GM18517 (cell line): ENCODE data around the gene OPA3.

Experiments
- ATAC-seq: cut with Tn5 transposase; IDR thresholded peaks from one replicate; pipeline ENCODE4 v1.9.1; 2021; ENCODE audit warnings: mild to moderate bottlenecking, moderate library complexity; ENCODE audit not compliant: unreplicated experiment

Gene OPA3

GRCh38 chr19:45505996-45506245 lies 78.7 kb downstream of the OPA3 start:
- ATAC-seq, result no peak

- no peak for ATAC-seq
Observed at GRCh38 chr19:45505151-45505995, 79.2 kb downstream of the OPA3 start.

- no peak for ATAC-seq
Observed at GRCh38 chr19:45503909-45504308, 80.7 kb downstream of the OPA3 start.

GRCh38 chr19:45502111-45502510 lies 82.5 kb downstream of the OPA3 start:
- ATAC-seq, result no peak

- ATAC-seq, result no peak
Observed at GRCh38 chr19:45501730-45502014, 82.9 kb downstream of the OPA3 start.

GRCh38 chr19:45500918-45501729 lies 83.5 kb downstream of the OPA3 start:
- no peak for ATAC-seq

- no peak for ATAC-seq
Observed at GRCh38 chr19:45499196-45500180, 85.1 kb downstream of the OPA3 start.

GRCh38 chr19:45498411-45499195 lies 86.0 kb downstream of the OPA3 start, which contains the start of gene PPM1N:
Gene PPM1N (plus strand): TSS chr19:45498443. CDS start chr19:45498473, 30 bp downstream.
- no peak for ATAC-seq

GRCh38 chr19:45497791-45498190 lies 86.8 kb downstream of the OPA3 start:
- ATAC-seq, result no peak

GRCh38 chr19:45496349-45496953 lies 88.2 kb downstream of the OPA3 start:
- ATAC-seq, result peak; percentile 3

- no peak for ATAC-seq
Observed at GRCh38 chr19:45495178-45495577, 89.4 kb downstream of the OPA3 start.

GRCh38 chr19:45494261-45494916 lies 90.2 kb downstream of the OPA3 start:
- ATAC-seq, result no peak

GRCh38 chr19:45492627-45493470 lies 91.8 kb downstream of the OPA3 start:
- ATAC-seq, result no peak

GRCh38 chr19:45492137-45492626 lies 92.4 kb downstream of the OPA3 start:
- no peak for ATAC-seq

GRCh38 chr19:45489216-45489855 lies 95.3 kb downstream of the OPA3 start:
- no peak for ATAC-seq

- no peak for ATAC-seq
Observed at GRCh38 chr19:45488708-45489107, 95.9 kb downstream of the OPA3 start.

- ATAC-seq, result peak; percentile 86
Observed at GRCh38 chr19:45485305-45486077, 99.1 kb downstream of the OPA3 start.
